Activated CD4-positive, alpha-beta T cell treated with anti-CD3 and anti-CD28 coated beads for 36 hours (primary cell): ENCODE measurements around the gene IFT25. TPM values are rescaled to one million over a fixed set of nuclear protein-coding genes. Genes with fewer than 3 reads are reported as not detected.
"Not testable (repeated sequence)": the region's sequence is repeated elsewhere in the genome, so short reads cannot be mapped to it uniquely, and the experiment has no call there.

Experiments
- ATAC-seq: fragments of 200-7000 bp; cut with Tn5 transposase; one replicate; pipeline ENCODE4 v1.10.0; 2021; ENCODE audit warnings: mild to moderate bottlenecking, moderate library complexity
- CTCF ChIA-PET: fragments of 350-600 bp; sonication (Branson Sonifier 250); formaldehyde crosslinking; loops from one replicate; lab custom pipeline; 2021; ENCODE audit warnings: antibody characterized with exemption; lab: Charles Lee
- POLR2A ChIA-PET: fragments of 350-600 bp; sonication (Branson Sonifier 250); formaldehyde crosslinking; loops from one replicate; lab custom pipeline; 2021; ENCODE audit warnings: antibody characterized with exemption, inconsistent platforms; lab: Charles Lee
- DNase-seq: peaks from one replicate; pipeline ENCODE4 v3.0.0-alpha.2; 2020
- H3K27ac Mint-ChIP-seq: one replicate; pipeline ENCODE4 v1.8.0; 2021; ENCODE audit warnings: mixed read lengths
- H3K27me3 Mint-ChIP-seq: one replicate; pipeline ENCODE4 v1.8.0; 2021; ENCODE audit warnings: mixed read lengths
- H3K36me3 Mint-ChIP-seq: one replicate; pipeline ENCODE4 v1.8.0; 2021; ENCODE audit warnings: low read depth, mixed read lengths
- H3K4me1 Mint-ChIP-seq: one replicate; pipeline ENCODE4 v1.8.0; 2021; ENCODE audit warnings: mixed read lengths
- H3K4me3 Mint-ChIP-seq: one replicate; pipeline ENCODE4 v1.8.0; 2021; ENCODE audit warnings: mild to moderate bottlenecking, moderate library complexity, mixed read lengths
- H3K9me3 Mint-ChIP-seq: one replicate; pipeline ENCODE4 v1.8.0; 2021; ENCODE audit warnings: low read depth, mixed read lengths
- intact Hi-C, 2 experiments: fragments of 100-400 bp; cut with DNase I in 1 of 2; cut with micrococcal nuclease in 1 of 2; formaldehyde crosslinking; loops; one replicate each; pipeline versions ENCODE4 v1.14.2 to v1.15.1; 2022 to 2024; cut with DNase I, micrococcal nuclease
- total RNA-seq, 2 experiments: library from RNA; stranded (reverse); gene quantifications; one replicate each; pipeline ENCODE4 v1.2.3, GENCODE V29; 2021

The IFT25 gene
- total RNA-seq, 2 experiments from 2014 or later, result 56.6 to 62.0 TPM

DNA sequence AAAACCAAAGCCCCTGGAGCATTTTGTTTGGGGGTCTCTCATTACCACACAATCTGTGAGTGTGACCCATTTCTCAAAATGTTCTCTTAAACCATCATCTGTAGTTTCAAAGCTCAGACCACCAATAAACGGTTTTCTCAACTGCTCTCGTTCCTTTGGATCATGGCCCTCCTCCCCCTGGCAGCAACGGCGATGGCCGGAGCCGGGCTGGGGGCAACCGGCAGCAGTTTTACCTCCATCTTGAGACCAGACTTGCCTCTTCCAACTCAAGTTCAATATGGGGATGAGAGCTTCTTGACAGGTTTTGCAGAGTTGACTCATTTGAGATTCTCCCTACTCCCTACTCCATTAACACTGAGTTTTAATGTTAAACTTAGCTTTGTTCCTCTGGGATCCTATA lies 30.4 kb upstream of the IFT25 start:
- Mint-ChIP-seq H3K27ac (no peak overlapping the region), H3K9me3 (no peaks in the 10 kb centered on the region), H3K27me3 (no peaks in the 10 kb centered on the region), H3K36me3 (peaks cover 11% of the 10 kb centered on the region), H3K4me3 (no peak overlapping the region), H3K4me1 (peaks cover 4% of the 10 kb centered on the region)
- POLR2A ChIA-PET, result no interaction called here
- intact Hi-C loops, result no loop called here
- no peak for ATAC-seq
- no peak for DNase-seq
- CTCF ChIA-PET, result interaction anchor here (1.3 kb wide), 1 partner anchor 115 kb away, joined by 3 read pairs; no protein-coding TSS in a partner anchor

GRCh38 chr1:53971718-53972117 lies 26.2 kb upstream of the IFT25 start:
- ATAC-seq, result no peak
- intact Hi-C loops, result no loop called here
- POLR2A ChIA-PET, result interaction anchor here (0.6 kb wide), 1 partner anchor 19 kb away, joined by 14 read pairs; no protein-coding TSS in a partner anchor
- Mint-ChIP-seq H3K27me3 (no peaks in the 10 kb centered on the region), H3K4me3 (no peak overlapping the region), H3K27ac (no peak overlapping the region), H3K4me1 (peaks cover 4% of the 10 kb centered on the region), H3K36me3 (peaks cover 28% of the 10 kb centered on the region), H3K9me3 (no peaks in the 10 kb centered on the region)
- CTCF ChIA-PET, result interaction anchor here (0.6 to 2.3 kb wide), 6 partner anchors 12 to 111 kb away, joined by 3 to 8 read pairs (median 4); no protein-coding TSS in a partner anchor
- no peak for DNase-seq

DNA sequence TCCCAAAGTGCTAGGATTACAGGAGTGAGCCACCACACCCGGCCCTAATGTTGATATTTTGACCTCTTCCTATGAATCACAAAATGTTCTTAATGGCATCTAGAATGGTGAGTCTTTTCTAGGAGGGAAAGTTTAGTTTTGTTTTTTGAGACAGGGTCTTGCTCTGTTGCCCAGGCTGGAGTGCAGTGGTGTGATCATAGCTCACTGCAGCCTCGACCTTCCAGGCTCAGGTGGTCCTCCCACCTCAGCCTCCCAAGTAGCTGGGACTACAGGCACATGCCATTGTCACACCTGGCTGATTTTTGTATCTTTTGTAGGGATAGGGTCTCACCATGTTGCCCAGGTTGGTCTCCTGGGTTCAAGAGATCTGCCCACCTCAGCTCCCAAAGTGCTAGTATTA lies 23.8 kb upstream of the IFT25 start:
- H3K4me3 Mint-ChIP-seq, intact Hi-C loops, H3K4me1 Mint-ChIP-seq, DNase-seq, POLR2A ChIA-PET, H3K9me3 Mint-ChIP-seq, H3K27me3 Mint-ChIP-seq, H3K27ac Mint-ChIP-seq, ATAC-seq: not testable (repeated sequence)
- peaks cover 31% of the 10 kb centered on the region for H3K36me3 Mint-ChIP-seq
- CTCF ChIA-PET, result interaction anchor here (2.0 kb wide), 1 partner anchor 10 kb away, joined by 7 read pairs; no protein-coding TSS in a partner anchor

DNA sequence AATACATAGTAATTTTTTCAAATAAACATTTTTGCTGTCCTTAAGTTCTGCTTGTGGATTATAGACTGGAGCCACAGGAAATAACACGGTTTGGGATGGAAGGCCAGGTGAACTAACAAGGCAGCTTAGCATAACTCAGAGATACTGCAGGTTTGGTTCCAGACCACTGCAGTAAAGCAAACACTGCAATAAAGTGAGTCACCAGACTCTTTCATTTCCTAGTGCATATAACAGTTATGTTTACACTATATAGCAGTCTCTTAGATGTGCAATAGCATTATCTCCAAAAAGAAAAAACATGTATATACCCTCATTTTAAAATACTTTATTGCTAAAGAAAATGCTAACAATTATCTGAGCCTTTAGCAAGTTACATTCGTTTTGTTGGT lies 22.6 kb upstream of the IFT25 start:
- H3K4me1 Mint-ChIP-seq, result peaks cover 4% of the 10 kb centered on the region
- H3K9me3 Mint-ChIP-seq, result no peaks in the 10 kb centered on the region
- DNase-seq (no peak), ATAC-seq (no peak)
- H3K27ac Mint-ChIP-seq, result no peak overlapping the region
- no peaks in the 10 kb centered on the region for H3K27me3 Mint-ChIP-seq
- peaks cover 34% of the 10 kb centered on the region for H3K36me3 Mint-ChIP-seq
- CTCF ChIA-PET, result interaction anchor here (0.6 kb wide), 1 partner anchor 51 kb away, joined by 3 read pairs; no protein-coding TSS in a partner anchor
- POLR2A ChIA-PET, result no interaction called here
- intact Hi-C loops, result no loop called here
- H3K4me3 Mint-ChIP-seq, result no peak overlapping the region

DNA sequence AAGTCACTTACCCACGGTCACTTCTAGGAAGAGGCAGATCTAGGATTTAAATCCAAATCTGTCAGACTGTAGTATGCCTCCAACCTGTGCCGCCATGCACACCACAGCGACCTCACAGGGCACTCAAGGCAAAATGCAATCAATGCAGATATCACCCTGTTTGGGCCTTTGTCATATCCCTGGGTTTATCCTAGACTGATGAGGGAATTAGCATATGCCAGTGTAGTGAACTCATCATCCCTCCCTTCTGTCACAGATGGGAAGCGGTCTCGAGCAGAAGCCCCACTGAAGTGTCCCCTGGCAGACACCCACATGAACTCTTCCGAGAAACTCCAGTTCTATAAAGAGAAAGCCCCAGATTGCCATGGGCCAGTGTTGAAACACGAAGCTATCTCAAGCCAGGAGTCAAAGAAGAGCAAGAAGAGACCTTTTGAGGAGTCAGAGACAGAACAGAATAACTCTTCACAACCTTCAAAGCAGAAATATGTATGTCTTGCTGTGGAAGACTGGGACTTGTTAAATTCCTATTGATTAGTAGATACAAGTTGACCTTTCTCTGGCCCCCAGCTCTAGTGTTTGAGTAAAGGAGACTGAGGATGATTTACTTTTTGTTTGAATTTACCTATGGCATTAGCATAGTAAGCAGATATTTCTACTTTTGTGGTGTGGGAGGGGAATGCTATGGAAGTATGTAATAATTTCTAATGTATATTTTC lies 22.1 kb upstream of the IFT25 start:
- Mint-ChIP-seq H3K27ac (no peak overlapping the region), H3K4me3 (no peak overlapping the region)
- CTCF ChIA-PET, result interaction anchor here (1.4 kb wide), 1 partner anchor 89 kb away, joined by 3 read pairs; no protein-coding TSS in a partner anchor

GRCh38 chr1:53966794-53967193 lies 21.3 kb upstream of the IFT25 start:
- H3K9me3 Mint-ChIP-seq, result no peaks in the 10 kb centered on the region
- ChIA-PET CTCF (interaction anchor here (0.5 to 2.0 kb wide), 5 partner anchors 16 to 212 kb away, joined by 3 to 12 read pairs (median 4); no protein-coding TSS in a partner anchor), POLR2A (no interaction called here)
- no peak for ATAC-seq
- no peaks in the 10 kb centered on the region for H3K27me3 Mint-ChIP-seq
- intact Hi-C loops, result no loop called here
- no peak for DNase-seq
- H3K36me3 Mint-ChIP-seq, result peaks cover 40% of the 10 kb centered on the region
- H3K4me1 Mint-ChIP-seq, result peaks cover 3% of the 10 kb centered on the region
- H3K4me3 Mint-ChIP-seq, result no peak overlapping the region
- no peak overlapping the region for H3K27ac Mint-ChIP-seq

More for the DNA sequence above, 22.1 kb upstream of the IFT25 start:
- no peak for DNase-seq
- intact Hi-C loops, result no loop called here
- Mint-ChIP-seq H3K27me3 (no peaks in the 10 kb centered on the region), H3K36me3 (peaks cover 35% of the 10 kb centered on the region), H3K9me3 (no peaks in the 10 kb centered on the region), H3K4me1 (peaks cover 4% of the 10 kb centered on the region)
- POLR2A ChIA-PET, result no interaction called here
- no peak for ATAC-seq

DNA sequence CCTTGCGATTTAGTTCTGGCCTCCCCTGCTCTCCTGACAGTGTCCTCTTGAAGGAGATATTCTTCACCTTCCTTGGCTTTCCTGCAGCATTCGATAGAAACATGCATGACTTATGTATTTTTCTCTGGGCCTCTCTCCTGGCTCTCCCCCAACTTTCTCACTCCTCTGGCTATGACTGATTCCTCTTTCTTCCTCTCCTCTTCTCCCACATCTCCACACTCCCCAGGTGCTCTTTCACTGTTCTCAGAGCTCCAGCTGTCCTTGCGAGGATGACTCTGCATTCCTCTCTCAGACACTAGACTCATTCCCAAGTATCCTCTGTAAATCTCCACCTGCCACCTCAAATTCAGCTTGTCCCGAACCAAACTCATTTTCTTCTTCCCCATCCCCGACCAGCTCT lies 18.6 kb upstream of the IFT25 start:
- ChIA-PET POLR2A (no interaction called here), CTCF (no interaction called here)
- H3K27ac Mint-ChIP-seq, result no peak overlapping the region
- no peak overlapping the region for H3K4me3 Mint-ChIP-seq
- H3K4me1 Mint-ChIP-seq, result no peaks in the 10 kb centered on the region
- no peaks in the 10 kb centered on the region for H3K27me3 Mint-ChIP-seq
- peaks cover 38% of the 10 kb centered on the region for H3K36me3 Mint-ChIP-seq
- intact Hi-C loops, result no loop called here
- no peak for DNase-seq
- no peaks in the 10 kb centered on the region for H3K9me3 Mint-ChIP-seq
- ATAC-seq, result no peak

- intact Hi-C loops, result no loop called here
- H3K27me3 Mint-ChIP-seq, result no peaks in the 10 kb centered on the region
- DNase-seq (no peak), ATAC-seq (no peak)
- POLR2A ChIA-PET, result no interaction called here
- no peak overlapping the region for H3K4me3 Mint-ChIP-seq
- H3K27ac Mint-ChIP-seq, result no peak overlapping the region
- peaks cover 38% of the 10 kb centered on the region for H3K36me3 Mint-ChIP-seq
- H3K9me3 Mint-ChIP-seq, result no peaks in the 10 kb centered on the region
- CTCF ChIA-PET, result interaction anchor here (6.1 kb wide), 1 partner anchor 105 kb away, joined by 159 read pairs; no protein-coding TSS in a partner anchor
- H3K4me1 Mint-ChIP-seq, result no peaks in the 10 kb centered on the region
Observed at GRCh38 chr1:53963460-53963859, 18.0 kb upstream of the IFT25 start.

GRCh38 chr1:53962395-53962794 lies 16.9 kb upstream of the IFT25 start:
- H3K4me1 Mint-ChIP-seq, result peaks cover under 1% of the 10 kb centered on the region
- DNase-seq, result no peak
- CTCF ChIA-PET, result interaction anchor here (0.5 to 6.1 kb wide), 3 partner anchors 52 to 103 kb away, joined by 3 to 159 read pairs (median 3); no protein-coding TSS in a partner anchor
- intact Hi-C loops, result no loop called here
- ATAC-seq, result no peak
- H3K27me3 Mint-ChIP-seq, result no peaks in the 10 kb centered on the region
- POLR2A ChIA-PET, result interaction anchor here (0.5 kb wide), 1 partner anchor 461 kb away, joined by 3 read pairs; no protein-coding TSS in a partner anchor
- no peak overlapping the region for H3K4me3 Mint-ChIP-seq
- peaks cover 37% of the 10 kb centered on the region for H3K36me3 Mint-ChIP-seq
- H3K27ac Mint-ChIP-seq, result no peak overlapping the region
- H3K9me3 Mint-ChIP-seq, result no peaks in the 10 kb centered on the region

DNA sequence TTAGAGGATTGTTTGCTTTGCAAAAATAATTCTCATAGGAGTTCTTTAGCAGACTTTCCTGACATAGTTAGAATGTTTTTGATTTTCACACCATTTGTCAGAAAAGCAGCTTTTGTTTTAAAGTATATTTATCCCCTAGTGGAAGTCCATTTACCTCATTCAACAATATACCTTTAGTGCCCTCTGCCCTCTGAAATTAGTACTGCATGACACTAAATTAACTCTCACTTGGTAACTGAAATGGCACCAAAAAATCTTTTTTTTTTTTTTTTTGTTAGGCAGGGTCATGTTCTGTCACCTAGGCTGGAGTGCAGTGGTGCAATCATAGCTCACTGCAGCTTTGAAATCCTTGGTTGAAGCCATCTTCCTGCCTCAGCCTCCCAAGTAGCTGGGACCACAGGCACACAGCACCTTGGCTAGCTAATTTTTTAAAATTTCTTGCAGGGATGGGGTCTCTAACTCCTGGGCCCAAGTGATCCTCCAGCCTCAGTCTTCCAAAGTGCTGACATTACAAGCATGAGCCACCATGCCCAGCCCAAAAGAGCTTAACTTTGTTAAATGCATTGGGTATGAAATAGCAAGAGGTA lies 14.3 kb upstream of the IFT25 start:
- ChIA-PET POLR2A (interaction anchor here (0.7 to 1.1 kb wide), 2 partner anchors 11 to 98 kb away, joined by 3 read pairs; no protein-coding TSS in a partner anchor), CTCF (interaction anchor here (0.6 to 6.1 kb wide), 50 partner anchors 9 to 708 kb away, joined by 3 to 159 read pairs (median 6); partner anchors contain the start of genes DIO1, IFT25, LRRC42 and NDC1)
- Mint-ChIP-seq H3K27ac (no peak overlapping the region), H3K27me3 (no peaks in the 10 kb centered on the region), H3K9me3 (no peaks in the 10 kb centered on the region), H3K4me3 (no peak overlapping the region), H3K4me1 (peaks cover 11% of the 10 kb centered on the region), H3K36me3 (peaks cover 28% of the 10 kb centered on the region)
- no peak for DNase-seq
- intact Hi-C loops, result loop anchor here (1.0 kb wide), 2 partner anchors 81 to 98 kb away; no protein-coding TSS in a partner anchor
- ATAC-seq, result no peak

- H3K36me3 Mint-ChIP-seq, result peaks cover 30% of the 10 kb centered on the region
- intact Hi-C loops, result no loop called here
- no peaks in the 10 kb centered on the region for H3K27me3 Mint-ChIP-seq
- no peak for DNase-seq
- ChIA-PET CTCF (interaction anchor here (1.0 to 6.1 kb wide), 7 partner anchors 9 to 107 kb away, joined by 3 to 159 read pairs (median 8); no protein-coding TSS in a partner anchor), POLR2A (no interaction called here)
- no peaks in the 10 kb centered on the region for H3K9me3 Mint-ChIP-seq
- peaks cover 11% of the 10 kb centered on the region for H3K4me1 Mint-ChIP-seq
- no peak overlapping the region for H3K4me3 Mint-ChIP-seq
- H3K27ac Mint-ChIP-seq, result no peak overlapping the region
- no peak for ATAC-seq
Observed at GRCh38 chr1:53957194-53957818, 11.8 kb upstream of the IFT25 start.
